OCI-LY3 (cell line): Measurements from ENCODE around the gene MVB12A.

ENCODE experiments used
- H2AFZ ChIP-seq: fragments of 200-600, 300-600 bp; shearing (Covaris generic); 2 replicates; pipeline ENCODE4 v1.6.0; 2014; ENCODE audit warnings: antibody characterized with exemption, low read depth, low read length
- H3K27ac ChIP-seq: fragments of 200-600, 300-600 bp; sonication (generic); 2 replicates; pipeline ENCODE4 v1.5.1; 2014; ENCODE audit warnings: mild to moderate bottlenecking, low read length, moderate library complexity, mixed read lengths
- H3K27me3 ChIP-seq: fragments of 200-600, 300-600 bp; sonication (generic); 2 replicates; pipeline ENCODE4 v1.6.1; 2014; ENCODE audit warnings: low read depth, low read length, mixed read lengths
- H3K36me3 ChIP-seq: fragments of 200-600, 300-600 bp; sonication (generic); replicated peaks from 2 replicates; pipeline ENCODE3; 2014; ENCODE audit warnings: low read depth, low read length, mixed read lengths
- H3K4me1 ChIP-seq: fragments of 300-600, 200-600 bp; sonication (generic); 2 replicates; pipeline ENCODE4 v1.6.1; 2014; ENCODE audit warnings: low read length, mixed read lengths
- H3K4me2 ChIP-seq: fragments of 200-600, 300-600 bp; sonication (generic); 2 replicates; pipeline ENCODE4 v1.6.1; 2014; ENCODE audit warnings: low read length, mixed read lengths
- H3K4me3 ChIP-seq: fragments of 300-600, 200-600 bp; sonication (generic); 2 replicates; pipeline ENCODE4 v1.5.1; 2014; ENCODE audit warnings: antibody characterized with exemption, mild to moderate bottlenecking, low read length, moderate library complexity
- H3K79me2 ChIP-seq: fragments of 300-600, 200-600 bp; shearing (Covaris generic); 2 replicates; pipeline ENCODE4 v1.6.1; 2014; ENCODE audit warnings: mild to moderate bottlenecking, low read length, mixed read lengths
- H3K9ac ChIP-seq: fragments of 300-600, 200-600 bp; shearing (Covaris generic); 2 replicates; pipeline ENCODE4 v1.6.0; 2014; ENCODE audit warnings: mild to moderate bottlenecking, low read length, moderate library complexity
- H3K9me3 ChIP-seq: fragments of 200-600, 300-600 bp; shearing (Covaris generic); 2 replicates; pipeline ENCODE4 v1.6.1; 2014; ENCODE audit warnings: low read length, mixed read lengths; ENCODE audit not compliant: insufficient read depth
- H4K20me1 ChIP-seq: fragments of 200-600, 300-600 bp; sonication (generic); 2 replicates; pipeline ENCODE4 v1.6.1; 2016; ENCODE audit warnings: low read length, mixed read lengths; ENCODE audit not compliant: insufficient read depth
- CTCF ChIP-seq: fragments of 200-600, 300-600 bp; sonication (generic); IDR thresholded peaks from 2 replicates; pipeline ENCODE4 v1.5.1; 2014; ENCODE audit warnings: antibody characterized with exemption, low read length, low read depth
- EZH2phosphoT487 ChIP-seq: fragments of 200-600 bp; shearing (Covaris generic); IDR thresholded peaks from 2 replicates; pipeline ENCODE4 v1.6.1; 2018; ENCODE audit warnings: antibody characterized with exemption, mixed run types, low read depth

Gene MVB12A

GRCh38 chr19:17436874-17437267, 17.0 kb downstream of the MVB12A start:
- Histone ChIP-seq H3K4me2 (no peak overlapping the region), H3K9me3 (no peaks in the 10 kb centered on the region), H3K36me3 (no peaks in the 10 kb centered on the region), H3K27ac (no peak overlapping the region), H3K4me3 (no peak overlapping the region), H3K27me3 (no peaks in the 10 kb centered on the region), H3K79me2 (no peaks in the 10 kb centered on the region), H3K9ac (no peak overlapping the region), H3K4me1 (no peaks in the 10 kb centered on the region), H2AFZ (no peak overlapping the region), H4K20me1 (no peaks in the 10 kb centered on the region)
- TF ChIP-seq CTCF (no peak), EZH2phosphoT487 (no peak)

GRCh38 chr19:17441241-17442021, 21.6 kb downstream of the MVB12A start:
- Histone ChIP-seq H3K9me3 (no peaks in the 10 kb centered on the region), H3K4me2 (no peak overlapping the region), H3K36me3 (no peaks in the 10 kb centered on the region), H3K27ac (no peak overlapping the region), H3K4me3 (no peak overlapping the region), H3K27me3 (no peaks in the 10 kb centered on the region; the same call in 1 of the 2 replicates), H4K20me1 (no peaks in the 10 kb centered on the region), H3K4me1 (no peaks in the 10 kb centered on the region), H2AFZ (no peak overlapping the region), H3K79me2 (no peaks in the 10 kb centered on the region), H3K9ac (no peak overlapping the region)
- TF ChIP-seq CTCF, result peak; percentile 60
- TF ChIP-seq EZH2phosphoT487, result no peak

GRCh38 chr19:17445526-17446165, 25.8 kb downstream of the MVB12A start:
- Histone ChIP-seq H3K4me1 (no peaks in the 10 kb centered on the region), H3K9me3 (no peaks in the 10 kb centered on the region), H3K27ac (no peak overlapping the region), H3K36me3 (no peaks in the 10 kb centered on the region), H3K4me2 (no peak overlapping the region), H2AFZ (no peak overlapping the region), H4K20me1 (no peaks in the 10 kb centered on the region), H3K27me3 (peaks cover 6% of the 10 kb centered on the region; the same call in 1 of the 2 replicates), H3K79me2 (no peaks in the 10 kb centered on the region), H3K4me3 (no peak overlapping the region), H3K9ac (no peak overlapping the region)
- TF ChIP-seq CTCF (no peak), EZH2phosphoT487 (no peak)

- no peak for TF ChIP-seq EZH2phosphoT487
- no peak for TF ChIP-seq CTCF
- H2AFZ ChIP-seq, result no peak overlapping the region
- no peaks in the 10 kb centered on the region for H3K36me3 ChIP-seq
- H3K79me2 ChIP-seq, result no peaks in the 10 kb centered on the region
- no peak overlapping the region for H3K4me2 ChIP-seq
- no peak overlapping the region for H3K27ac ChIP-seq
- no peak overlapping the region for H3K9ac ChIP-seq
- no peaks in the 10 kb centered on the region for H4K20me1 ChIP-seq
- no peak overlapping the region for H3K4me3 ChIP-seq
- H3K4me1 ChIP-seq, result no peaks in the 10 kb centered on the region
- no peaks in the 10 kb centered on the region for H3K9me3 ChIP-seq
- H3K27me3 ChIP-seq, result peaks cover 6% of the 10 kb centered on the region; the same call in 1 of the 2 replicates
These were observed 27.9 kb downstream of the MVB12A start for GRCh38 chr19:17447704-17448130.
